ENCODE measurements around the gene SCARB1. TPM values are rescaled to one million over a fixed set of nuclear protein-coding genes. Genes with fewer than 3 reads are reported as not detected.
"Not testable (repeated sequence)": the region's sequence is repeated elsewhere in the genome, so short reads cannot be mapped to it uniquely, and the experiment has no call there.

The SCARB1 gene
- total RNA-seq, 1 donor from 2014 or later = 6.6 TPM

- DNase-seq (ENCODE audit: low read depth) (no peak), FAIRE-seq (no peak)
- TF ChIP-seq, protein P1, sequence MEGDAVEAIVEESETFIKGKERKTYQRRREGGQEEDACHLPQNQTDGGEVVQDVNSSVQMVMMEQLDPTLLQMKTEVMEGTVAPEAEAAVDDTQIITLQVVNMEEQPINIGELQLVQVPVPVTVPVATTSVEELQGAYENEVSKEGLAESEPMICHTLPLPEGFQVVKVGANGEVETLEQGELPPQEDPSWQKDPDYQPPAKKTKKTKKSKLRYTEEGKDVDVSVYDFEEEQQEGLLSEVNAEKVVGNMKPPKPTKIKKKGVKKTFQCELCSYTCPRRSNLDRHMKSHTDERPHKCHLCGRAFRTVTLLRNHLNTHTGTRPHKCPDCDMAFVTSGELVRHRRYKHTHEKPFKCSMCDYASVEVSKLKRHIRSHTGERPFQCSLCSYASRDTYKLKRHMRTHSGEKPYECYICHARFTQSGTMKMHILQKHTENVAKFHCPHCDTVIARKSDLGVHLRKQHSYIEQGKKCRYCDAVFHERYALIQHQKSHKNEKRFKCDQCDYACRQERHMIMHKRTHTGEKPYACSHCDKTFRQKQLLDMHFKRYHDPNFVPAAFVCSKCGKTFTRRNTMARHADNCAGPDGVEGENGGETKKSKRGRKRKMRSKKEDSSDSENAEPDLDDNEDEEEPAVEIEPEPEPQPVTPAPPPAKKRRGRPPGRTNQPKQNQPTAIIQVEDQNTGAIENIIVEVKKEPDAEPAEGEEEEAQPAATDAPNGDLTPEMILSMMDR (IDR thresholded peaks at IDR 0.05; ENCODE audit: insufficient read depth, low read length, severe bottlenecking) = no peak
- no peak overlapping the region for H3K4me3 ChIP-seq (ENCODE audit: low read depth, low read length)
- no peaks in the 10 kb centered on the region for H3K36me3 ChIP-seq (ENCODE audit: control insufficient read depth, insufficient read depth, low read length)
- no peaks in the 10 kb centered on the region for H3K27me3 ChIP-seq (ENCODE audit: control insufficient read depth, insufficient read depth, low read length)
Measured at GRCh38 chr12:124883263-124884130, 19.8 kb upstream of the SCARB1 start.

GRCh38 chr12:124881123-124881522, 17.5 kb upstream of the SCARB1 start:
- DNase-seq (ENCODE audit: low read depth) (no peak), FAIRE-seq (no peak)
- TF ChIP-seq, protein P1 (IDR thresholded peaks at IDR 0.05; ENCODE audit: insufficient read depth, low read length, severe bottlenecking) = no peak

GRCh38 chr12:124880335-124880734, 16.7 kb upstream of the SCARB1 start:
- not testable (repeated sequence) for DNase-seq (ENCODE audit: low read depth); H3K4me3 ChIP-seq (ENCODE audit: low read depth, low read length); H3K27me3 ChIP-seq (ENCODE audit: control insufficient read depth, insufficient read depth, low read length); FAIRE-seq; H3K36me3 ChIP-seq (ENCODE audit: control insufficient read depth, insufficient read depth, low read length)

More at GRCh38 chr12:124881123-124881522, 17.5 kb upstream of the SCARB1 start:
- no peaks in the 10 kb centered on the region for H3K27me3 ChIP-seq (ENCODE audit: control insufficient read depth, insufficient read depth, low read length)
- no peaks in the 10 kb centered on the region for H3K36me3 ChIP-seq (ENCODE audit: control insufficient read depth, insufficient read depth, low read length)
- H3K4me3 ChIP-seq (ENCODE audit: low read depth, low read length) = no peak overlapping the region

GRCh38 chr12:124878795-124879516, 15.3 kb upstream of the SCARB1 start:
- no peaks in the 10 kb centered on the region for H3K27me3 ChIP-seq (ENCODE audit: control insufficient read depth, insufficient read depth, low read length)
- DNase-seq (ENCODE audit: low read depth) = no peak
- TF ChIP-seq, protein P1 (IDR thresholded peaks at IDR 0.05; ENCODE audit: insufficient read depth, low read length, severe bottlenecking) = no peak
- H3K4me3 ChIP-seq (ENCODE audit: low read depth, low read length) = no peak overlapping the region
- H3K36me3 ChIP-seq (ENCODE audit: control insufficient read depth, insufficient read depth, low read length) = no peaks in the 10 kb centered on the region
- FAIRE-seq = no peak

DNA sequence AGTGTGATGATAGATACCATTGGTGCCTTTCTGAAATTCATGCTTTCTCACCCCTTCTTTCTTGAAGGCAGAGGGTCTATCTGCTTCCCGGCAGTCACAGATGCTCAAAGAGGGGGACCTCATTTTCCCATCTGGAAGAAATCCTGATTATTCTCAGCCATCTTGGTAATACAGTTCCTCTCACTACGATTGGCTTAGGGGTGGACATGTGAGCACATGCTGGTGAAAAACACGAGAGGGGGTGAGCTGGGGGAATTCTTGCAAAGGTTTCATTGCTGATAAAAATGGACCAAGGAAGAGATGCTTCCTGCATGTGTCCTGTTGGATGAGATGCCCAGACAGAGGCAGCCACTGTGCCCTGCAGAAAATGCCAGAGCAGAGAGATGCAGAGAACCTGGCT, 13.8 kb upstream of the SCARB1 start:
- no peaks in the 10 kb centered on the region for H3K27me3 ChIP-seq (ENCODE audit: control insufficient read depth, insufficient read depth, low read length)
- DNase-seq (ENCODE audit: low read depth) (no peak), FAIRE-seq (no peak)
- TF ChIP-seq, protein P1 (IDR thresholded peaks at IDR 0.05; ENCODE audit: insufficient read depth, low read length, severe bottlenecking) = no peak
- H3K36me3 ChIP-seq (ENCODE audit: control insufficient read depth, insufficient read depth, low read length) = no peaks in the 10 kb centered on the region
- H3K4me3 ChIP-seq (ENCODE audit: low read depth, low read length) = no peak overlapping the region

DNA sequence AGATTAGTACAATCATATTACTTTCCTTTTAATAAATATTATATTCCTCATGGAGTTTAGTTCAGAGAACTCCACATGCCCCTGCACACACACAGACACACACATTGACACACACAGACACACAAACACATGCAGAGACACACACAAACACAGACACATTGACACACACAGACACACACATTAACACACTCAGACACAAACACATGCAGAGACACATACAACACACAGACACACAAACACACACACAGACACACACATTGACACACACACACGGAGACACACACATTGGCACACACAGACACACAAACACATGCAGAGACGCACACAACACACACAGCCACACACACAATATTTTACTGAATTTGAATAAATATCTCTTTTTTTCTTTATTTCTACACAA, 12.5 kb upstream of the SCARB1 start:
- no peak for DNase-seq (ENCODE audit: low read depth)
- TF ChIP-seq, protein P1 (IDR thresholded peaks at IDR 0.05; ENCODE audit: insufficient read depth, low read length, severe bottlenecking) = no peak
- no peaks in the 10 kb centered on the region for H3K27me3 ChIP-seq (ENCODE audit: control insufficient read depth, insufficient read depth, low read length)
- no peak overlapping the region for H3K4me3 ChIP-seq (ENCODE audit: low read depth, low read length)
- H3K36me3 ChIP-seq (ENCODE audit: control insufficient read depth, insufficient read depth, low read length) = no peaks in the 10 kb centered on the region
- no peak for FAIRE-seq
